ENCODE data around the gene AZU1.
"Not testable (repeated sequence)": the region's sequence is repeated elsewhere in the genome, so short reads cannot be mapped to it uniquely, and the experiment has no call there.

Gene AZU1

GRCh38 chr19:848386-848921 lies 20.8 kb downstream of the AZU1 start:
- Mint-ChIP-seq H3K4me3 (no peak overlapping the region), H3K36me3 (ENCODE audit: low read depth) (no peaks in the 10 kb centered on the region), H3K27ac (no peak overlapping the region), H3K27me3 (peaks cover 31% of the 10 kb centered on the region), H3K9me3 (no peaks in the 10 kb centered on the region), H3K4me1 (ENCODE audit: low read depth) (peaks cover 3% of the 10 kb centered on the region)

GRCh38 chr19:849195-849594 lies 21.6 kb downstream of the AZU1 start:
- not testable (repeated sequence) for H3K4me3 Mint-ChIP-seq

GRCh38 chr19:850221-850978 lies 22.8 kb downstream of the AZU1 start:
- no peak overlapping the region for H3K4me3 Mint-ChIP-seq
- peaks cover 20% of the 10 kb centered on the region for H3K27me3 Mint-ChIP-seq
- no peaks in the 10 kb centered on the region for H3K9me3 Mint-ChIP-seq
- no peaks in the 10 kb centered on the region for H3K4me1 Mint-ChIP-seq (ENCODE audit: low read depth)
- no peaks in the 10 kb centered on the region for H3K36me3 Mint-ChIP-seq (ENCODE audit: low read depth)
- no peak overlapping the region for H3K27ac Mint-ChIP-seq

More at GRCh38 chr19:849195-849594, 21.6 kb downstream of the AZU1 start:
- peaks cover 31% of the 10 kb centered on the region for H3K27me3 Mint-ChIP-seq
- H3K9me3 Mint-ChIP-seq; H3K27ac Mint-ChIP-seq; H3K36me3 Mint-ChIP-seq (ENCODE audit: low read depth); H3K4me1 Mint-ChIP-seq (ENCODE audit: low read depth): not testable (repeated sequence)

DNA sequence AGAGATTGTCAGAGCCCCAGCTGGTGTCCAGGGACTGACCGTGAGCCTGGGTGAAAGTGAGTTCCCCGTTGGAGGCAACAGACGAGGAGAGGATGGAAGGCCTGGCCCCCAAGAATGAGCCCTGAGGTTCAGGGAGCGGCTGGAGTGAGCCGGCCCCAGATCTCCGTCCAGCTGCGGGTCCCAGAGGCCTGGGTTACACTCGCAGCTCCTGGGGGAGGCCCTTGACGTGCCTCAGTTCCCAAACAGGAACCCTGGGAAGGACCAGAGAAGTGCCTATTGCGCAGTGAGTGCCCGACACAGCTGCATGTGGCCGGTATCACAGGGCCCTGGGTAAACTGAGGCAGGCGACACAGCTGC lies 23.3 kb downstream of the AZU1 start:
- Mint-ChIP-seq H3K4me1 (ENCODE audit: low read depth) (no peaks in the 10 kb centered on the region), H3K4me3 (no peak overlapping the region), H3K9me3 (no peaks in the 10 kb centered on the region), H3K27ac (no peak overlapping the region), H3K36me3 (ENCODE audit: low read depth) (no peaks in the 10 kb centered on the region), H3K27me3 (peaks cover 15% of the 10 kb centered on the region)

DNA sequence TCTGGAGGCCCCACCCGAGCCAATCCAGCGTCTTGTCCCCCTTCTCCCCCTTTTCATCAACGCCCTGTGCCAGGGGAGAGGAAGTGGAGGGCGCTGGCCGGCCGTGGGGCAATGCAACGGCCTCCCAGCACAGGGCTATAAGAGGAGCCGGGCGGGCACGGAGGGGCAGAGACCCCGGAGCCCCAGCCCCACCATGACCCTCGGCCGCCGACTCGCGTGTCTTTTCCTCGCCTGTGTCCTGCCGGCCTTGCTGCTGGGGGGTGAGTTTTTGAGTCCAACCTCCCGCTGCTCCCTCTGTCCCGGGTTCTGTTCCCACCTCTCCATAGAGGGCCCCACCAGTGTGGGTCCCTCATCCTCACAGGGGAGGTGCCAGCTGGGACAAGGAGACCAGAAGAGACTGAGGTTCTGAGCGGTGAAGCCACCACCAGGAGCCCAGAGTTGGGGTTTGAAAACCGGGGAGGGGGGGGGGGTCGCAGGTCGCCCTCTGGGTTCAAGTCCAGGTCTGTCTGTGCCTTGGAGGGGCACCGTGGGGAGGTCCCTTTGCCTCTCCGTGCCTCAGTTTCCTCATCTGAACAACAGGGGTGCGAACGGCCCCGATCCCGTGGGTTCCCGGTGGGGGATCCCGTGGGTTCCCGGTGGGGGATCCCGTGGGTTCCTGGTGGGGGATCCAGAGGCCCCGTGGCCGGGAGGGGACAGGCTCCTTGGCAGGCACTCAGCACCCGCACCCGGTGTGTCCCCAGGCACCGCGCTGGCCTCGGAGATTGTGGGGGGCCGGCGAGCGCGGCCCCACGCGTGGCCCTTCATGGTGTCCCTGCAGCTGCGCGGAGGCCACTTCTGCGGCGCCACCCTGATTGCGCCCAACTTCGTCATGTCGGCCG lies 24.7 kb downstream of the AZU1 start, which contains the start of gene ELANE:
Gene ELANE, plus strand, starts transcription at position 168 of the 878 bp plus-strand sequence. Its CDS starts 26 bp downstream, at position 194.
- Mint-ChIP-seq H3K36me3 (ENCODE audit: low read depth) (no peaks in the 10 kb centered on the region), H3K27me3 (peaks cover 11% of the 10 kb centered on the region), H3K9me3 (no peaks in the 10 kb centered on the region), H3K27ac (no peak within 1 kb of the TSS), H3K4me1 (ENCODE audit: low read depth) (no peaks in the 10 kb centered on the region), H3K4me3 (no peak within 1 kb of the TSS)

DNA sequence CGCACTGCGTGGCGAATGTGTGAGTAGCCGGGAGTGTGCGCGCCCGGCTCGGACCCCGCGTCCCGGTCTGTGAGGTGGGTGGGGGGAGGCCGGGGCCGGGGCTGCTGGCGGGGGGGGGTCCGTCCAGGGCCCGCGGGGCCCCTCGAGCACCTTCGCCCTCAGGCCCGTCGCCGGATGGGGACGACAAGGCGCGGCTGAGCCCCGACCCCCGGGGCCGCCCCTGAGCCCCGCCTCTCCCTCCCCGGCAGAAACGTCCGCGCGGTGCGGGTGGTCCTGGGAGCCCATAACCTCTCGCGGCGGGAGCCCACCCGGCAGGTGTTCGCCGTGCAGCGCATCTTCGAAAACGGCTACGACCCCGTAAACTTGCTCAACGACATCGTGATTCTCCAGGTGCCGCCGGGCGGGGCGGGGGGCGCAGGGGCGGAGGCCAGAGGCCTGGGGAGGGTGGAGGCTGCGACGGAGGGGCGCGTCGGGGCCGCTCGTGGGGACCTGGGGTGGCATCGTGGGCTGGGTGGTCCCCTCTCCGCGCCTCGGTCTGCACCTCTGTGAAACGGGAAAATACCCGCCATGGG lies 25.5 kb downstream of the AZU1 start:
- no peaks in the 10 kb centered on the region for H3K9me3 Mint-ChIP-seq
- no peak overlapping the region for H3K27ac Mint-ChIP-seq
- H3K4me3 Mint-ChIP-seq = no peak overlapping the region
- H3K27me3 Mint-ChIP-seq = peaks cover 11% of the 10 kb centered on the region
- no peaks in the 10 kb centered on the region for H3K36me3 Mint-ChIP-seq (ENCODE audit: low read depth)
- no peaks in the 10 kb centered on the region for H3K4me1 Mint-ChIP-seq (ENCODE audit: low read depth)

DNA sequence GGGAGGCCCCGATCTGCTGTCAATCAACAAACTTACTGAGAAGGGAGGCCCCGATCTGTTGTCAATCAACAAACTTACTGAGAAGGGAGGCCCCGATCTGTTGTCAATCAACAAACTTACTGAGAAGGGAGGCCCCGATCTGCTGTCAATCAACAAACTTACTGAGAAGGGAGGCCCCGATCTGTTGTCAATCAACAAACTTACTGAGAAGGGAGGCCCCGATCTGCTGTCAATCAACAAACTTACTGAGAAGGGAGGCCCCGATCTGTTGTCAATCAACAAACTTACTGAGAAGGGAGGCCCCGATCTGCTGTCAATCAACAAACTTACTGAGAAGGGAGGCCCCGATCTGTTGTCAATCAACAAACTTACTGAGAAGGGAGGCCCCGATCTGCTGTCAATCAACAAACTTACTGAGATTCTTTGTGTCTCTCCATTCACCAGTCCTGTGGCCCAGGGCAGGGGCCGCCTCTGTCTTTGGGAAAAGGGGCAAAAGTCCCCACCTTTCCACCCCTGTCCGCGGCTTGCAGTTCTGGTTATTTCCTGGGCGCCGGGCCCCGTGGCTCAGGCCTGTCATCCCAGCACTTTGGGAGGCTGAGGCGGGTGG lies 26.1 kb downstream of the AZU1 start:
- H3K27ac Mint-ChIP-seq; H3K4me3 Mint-ChIP-seq; H3K36me3 Mint-ChIP-seq (ENCODE audit: low read depth); H3K9me3 Mint-ChIP-seq; H3K4me1 Mint-ChIP-seq (ENCODE audit: low read depth): not testable (repeated sequence)
- peaks cover 17% of the 10 kb centered on the region for H3K27me3 Mint-ChIP-seq

- H3K4me3 Mint-ChIP-seq = no peak overlapping the region
- H3K27me3 Mint-ChIP-seq = peaks cover 14% of the 10 kb centered on the region
- no peak overlapping the region for H3K27ac Mint-ChIP-seq
- H3K4me1 Mint-ChIP-seq (ENCODE audit: low read depth) = no peaks in the 10 kb centered on the region
- H3K36me3 Mint-ChIP-seq (ENCODE audit: low read depth) = no peaks in the 10 kb centered on the region
- H3K9me3 Mint-ChIP-seq = no peaks in the 10 kb centered on the region
Observed at GRCh38 chr19:854549-854948, 26.9 kb downstream of the AZU1 start.

DNA sequence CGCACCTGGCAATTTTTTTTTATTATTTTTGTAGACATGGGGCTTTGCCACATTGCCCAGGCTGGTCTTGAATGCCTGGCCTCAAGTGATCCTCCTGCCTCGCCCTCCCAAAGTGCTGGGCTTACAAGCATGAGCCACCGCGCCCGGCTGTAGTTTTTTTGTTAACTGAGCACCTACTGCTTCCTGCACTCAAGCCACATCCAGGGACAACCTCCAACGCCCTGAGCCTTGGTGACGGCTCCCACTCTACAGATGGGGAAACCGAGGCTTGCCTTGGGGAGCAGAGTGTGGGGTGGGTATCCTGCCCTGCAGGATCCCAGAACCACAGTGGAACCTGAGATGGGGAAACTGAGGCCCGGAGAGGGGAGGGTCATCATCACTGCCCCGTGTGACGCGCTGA lies 27.5 kb downstream of the AZU1 start:
- Mint-ChIP-seq H3K27me3 (peaks cover 9% of the 10 kb centered on the region), H3K4me1 (ENCODE audit: low read depth) (no peaks in the 10 kb centered on the region), H3K27ac (no peak overlapping the region), H3K36me3 (ENCODE audit: low read depth) (no peaks in the 10 kb centered on the region), H3K4me3 (no peak overlapping the region), H3K9me3 (no peaks in the 10 kb centered on the region)

- Mint-ChIP-seq H3K4me1 (ENCODE audit: low read depth) (no peaks in the 10 kb centered on the region), H3K4me3 (no peak overlapping the region), H3K9me3 (no peaks in the 10 kb centered on the region), H3K27me3 (peaks cover 7% of the 10 kb centered on the region), H3K27ac (no peak overlapping the region), H3K36me3 (ENCODE audit: low read depth) (no peaks in the 10 kb centered on the region)
Observed at GRCh38 chr19:855566-856120, 28.0 kb downstream of the AZU1 start.

DNA sequence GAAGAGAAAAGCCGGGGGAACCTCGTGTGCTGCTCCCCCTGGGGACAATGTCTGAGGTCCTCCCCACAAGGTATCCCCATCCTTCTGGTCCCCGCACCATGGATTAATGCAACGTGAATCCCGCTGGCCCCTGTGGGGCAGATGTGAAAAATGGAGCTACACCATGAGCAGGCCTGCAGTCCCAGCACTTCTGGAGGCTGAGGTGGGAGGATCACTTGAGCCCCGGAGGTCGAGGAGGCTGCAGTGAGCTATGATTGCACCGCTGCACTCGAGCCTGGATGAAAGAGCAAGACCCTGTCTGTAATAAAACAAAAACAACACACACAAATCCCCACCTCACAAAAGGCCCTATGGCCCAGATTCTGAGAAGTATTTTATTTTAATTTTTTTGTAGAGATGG lies 30.6 kb downstream of the AZU1 start:
- H3K4me1 Mint-ChIP-seq (ENCODE audit: low read depth) = peaks cover 7% of the 10 kb centered on the region
- H3K4me3 Mint-ChIP-seq = no peak overlapping the region
- H3K9me3 Mint-ChIP-seq = no peaks in the 10 kb centered on the region
- H3K27ac Mint-ChIP-seq = no peak overlapping the region
- no peaks in the 10 kb centered on the region for H3K36me3 Mint-ChIP-seq (ENCODE audit: low read depth)
- H3K27me3 Mint-ChIP-seq = peaks cover 7% of the 10 kb centered on the region

DNA sequence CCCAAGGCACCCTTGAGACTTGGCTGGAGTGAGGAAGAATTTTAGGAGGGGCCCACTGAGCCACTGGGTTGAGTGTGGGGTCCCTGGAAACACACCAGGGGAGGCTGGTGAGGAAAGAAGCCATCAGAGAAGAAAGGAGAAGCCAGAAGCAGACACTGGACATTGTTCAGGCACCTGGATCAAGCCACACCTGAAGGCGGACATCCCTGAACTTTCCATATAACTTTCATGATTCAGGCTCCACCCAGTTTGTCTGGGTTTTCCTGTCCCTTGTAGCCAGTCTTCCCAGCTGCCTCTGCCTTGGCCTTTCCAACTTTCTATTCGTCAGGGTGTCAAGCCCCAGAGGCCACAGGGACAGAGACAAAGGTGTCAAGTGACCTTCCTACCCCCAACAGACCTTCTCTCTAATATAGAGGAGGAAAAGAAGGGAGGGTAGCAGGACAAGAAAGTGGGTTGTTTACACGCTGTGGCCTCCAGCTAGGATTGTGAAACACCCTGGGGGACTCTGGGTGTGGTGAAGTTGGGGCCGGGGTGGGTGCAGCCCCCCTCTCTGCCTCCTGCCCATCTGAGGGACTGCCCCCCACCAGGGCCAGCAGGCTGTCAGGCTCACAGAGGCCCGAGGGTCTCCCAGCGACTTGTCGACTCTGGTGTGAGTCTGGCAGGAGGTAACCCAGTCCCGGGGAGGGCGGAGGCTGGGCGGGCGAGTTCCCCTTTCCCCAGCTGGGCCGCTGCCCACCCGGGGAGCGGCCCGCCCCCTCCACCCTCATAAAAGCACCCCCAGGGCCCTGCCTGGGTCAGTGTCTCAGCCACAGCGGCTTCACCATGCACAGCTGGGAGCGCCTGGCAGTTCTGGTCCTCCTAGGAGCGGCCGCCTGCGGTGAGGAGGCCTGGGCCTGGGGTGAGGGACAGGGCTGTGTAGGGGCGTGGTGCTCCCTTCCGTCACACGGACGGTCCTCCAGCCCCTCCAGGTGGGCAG lies 31.5 kb downstream of the AZU1 start, which contains the start of gene CFD:
Gene CFD, plus strand, starts transcription at position 797 of the 976 bp plus-strand sequence. Its CDS starts 26 bp downstream, at position 823.
- Mint-ChIP-seq H3K27me3 (peaks cover 7% of the 10 kb centered on the region), H3K36me3 (ENCODE audit: low read depth) (no peaks in the 10 kb centered on the region), H3K4me3 (no peak within 1 kb of the TSS), H3K4me1 (ENCODE audit: low read depth) (peaks cover 13% of the 10 kb centered on the region), H3K27ac (no peak within 1 kb of the TSS), H3K9me3 (no peaks in the 10 kb centered on the region)

GRCh38 chr19:861141-861755 lies 33.6 kb downstream of the AZU1 start:
- no peaks in the 10 kb centered on the region for H3K36me3 Mint-ChIP-seq (ENCODE audit: low read depth)
- H3K9me3 Mint-ChIP-seq = no peaks in the 10 kb centered on the region
- H3K4me3 Mint-ChIP-seq = no peak overlapping the region
- no peak overlapping the region for H3K27ac Mint-ChIP-seq
- peaks cover 7% of the 10 kb centered on the region for H3K27me3 Mint-ChIP-seq
- H3K4me1 Mint-ChIP-seq (ENCODE audit: low read depth) = peaks cover 13% of the 10 kb centered on the region
